GM12874 (cell line): ENCODE measurements around the gene CRIP3.

ENCODE experiments used
- TF ChIP-seq, protein P1 (sequence below): IDR thresholded peaks from 2 replicates; pipeline ENCODE4 v1.5.1; 2011; ENCODE audit warnings: low read depth, mild to moderate bottlenecking, control low read depth, low read length, moderate library complexity; ENCODE audit not compliant: insufficient read depth

CRIP3 gene

DNA sequence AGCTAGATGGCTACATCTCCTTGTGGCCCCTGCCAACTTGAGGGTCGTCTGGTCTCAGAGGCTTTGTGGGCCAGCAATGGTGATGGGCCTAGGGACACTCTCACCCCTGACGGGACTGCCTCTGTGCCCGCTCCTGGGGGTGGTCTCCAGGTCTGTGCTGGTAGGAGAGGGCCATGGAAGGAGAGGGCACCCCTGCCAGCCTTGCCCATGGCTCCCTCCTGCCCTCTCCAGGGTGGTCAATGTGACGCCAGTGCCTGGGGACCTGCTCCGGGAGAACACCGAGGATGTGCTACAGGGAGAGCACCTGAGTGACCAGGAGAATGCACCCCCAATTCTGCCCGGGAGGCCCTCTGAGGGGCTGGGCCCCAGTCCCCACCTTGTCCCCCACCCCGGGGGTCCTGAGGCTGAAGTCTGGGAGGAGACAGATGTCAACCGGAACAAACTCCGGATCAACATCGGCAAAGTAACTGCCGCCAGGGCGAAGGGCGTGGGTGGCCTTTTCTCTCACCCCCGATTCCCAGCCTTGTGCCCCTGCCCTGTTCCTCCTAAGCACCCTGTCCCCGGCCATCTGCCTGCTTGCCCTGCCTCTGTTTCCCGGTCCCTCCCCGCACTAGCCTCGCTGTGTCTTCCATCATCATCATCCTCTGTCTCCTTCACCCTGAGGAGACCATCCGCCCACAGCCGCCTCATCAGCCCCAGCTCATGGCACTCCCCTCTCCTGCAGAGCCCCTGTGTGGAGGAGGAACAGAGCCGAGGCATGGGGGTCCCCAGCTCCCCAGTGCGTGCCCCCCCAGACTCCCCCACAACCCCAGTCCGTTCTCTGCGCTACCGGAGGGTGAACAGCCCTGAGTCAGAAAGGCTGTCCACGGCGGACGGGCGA is 49.6 kb downstream of the CRIP3 start:
- TF ChIP-seq, protein P1, sequence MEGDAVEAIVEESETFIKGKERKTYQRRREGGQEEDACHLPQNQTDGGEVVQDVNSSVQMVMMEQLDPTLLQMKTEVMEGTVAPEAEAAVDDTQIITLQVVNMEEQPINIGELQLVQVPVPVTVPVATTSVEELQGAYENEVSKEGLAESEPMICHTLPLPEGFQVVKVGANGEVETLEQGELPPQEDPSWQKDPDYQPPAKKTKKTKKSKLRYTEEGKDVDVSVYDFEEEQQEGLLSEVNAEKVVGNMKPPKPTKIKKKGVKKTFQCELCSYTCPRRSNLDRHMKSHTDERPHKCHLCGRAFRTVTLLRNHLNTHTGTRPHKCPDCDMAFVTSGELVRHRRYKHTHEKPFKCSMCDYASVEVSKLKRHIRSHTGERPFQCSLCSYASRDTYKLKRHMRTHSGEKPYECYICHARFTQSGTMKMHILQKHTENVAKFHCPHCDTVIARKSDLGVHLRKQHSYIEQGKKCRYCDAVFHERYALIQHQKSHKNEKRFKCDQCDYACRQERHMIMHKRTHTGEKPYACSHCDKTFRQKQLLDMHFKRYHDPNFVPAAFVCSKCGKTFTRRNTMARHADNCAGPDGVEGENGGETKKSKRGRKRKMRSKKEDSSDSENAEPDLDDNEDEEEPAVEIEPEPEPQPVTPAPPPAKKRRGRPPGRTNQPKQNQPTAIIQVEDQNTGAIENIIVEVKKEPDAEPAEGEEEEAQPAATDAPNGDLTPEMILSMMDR = no peak

DNA sequence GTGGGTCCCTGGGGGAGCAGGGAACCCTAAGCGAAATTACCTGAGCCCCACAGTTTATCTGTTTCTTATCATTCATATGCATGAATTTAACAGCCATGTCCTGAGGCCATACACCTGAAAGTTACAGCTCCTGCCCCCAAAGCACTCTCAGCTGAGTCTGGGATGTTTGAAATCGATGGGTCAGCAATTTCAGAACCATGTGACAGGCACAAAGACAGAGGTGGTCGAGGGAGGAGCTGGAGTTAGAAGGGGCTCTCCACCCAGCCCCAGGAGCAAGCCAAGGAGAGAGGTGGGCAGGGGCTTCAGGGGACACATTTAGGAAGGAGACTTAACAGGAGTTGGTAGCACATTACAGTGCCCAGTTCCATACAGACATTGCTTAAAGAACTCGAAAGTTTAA is 50.4 kb downstream of the CRIP3 start:
- TF ChIP-seq, protein P1 = no peak

DNA sequence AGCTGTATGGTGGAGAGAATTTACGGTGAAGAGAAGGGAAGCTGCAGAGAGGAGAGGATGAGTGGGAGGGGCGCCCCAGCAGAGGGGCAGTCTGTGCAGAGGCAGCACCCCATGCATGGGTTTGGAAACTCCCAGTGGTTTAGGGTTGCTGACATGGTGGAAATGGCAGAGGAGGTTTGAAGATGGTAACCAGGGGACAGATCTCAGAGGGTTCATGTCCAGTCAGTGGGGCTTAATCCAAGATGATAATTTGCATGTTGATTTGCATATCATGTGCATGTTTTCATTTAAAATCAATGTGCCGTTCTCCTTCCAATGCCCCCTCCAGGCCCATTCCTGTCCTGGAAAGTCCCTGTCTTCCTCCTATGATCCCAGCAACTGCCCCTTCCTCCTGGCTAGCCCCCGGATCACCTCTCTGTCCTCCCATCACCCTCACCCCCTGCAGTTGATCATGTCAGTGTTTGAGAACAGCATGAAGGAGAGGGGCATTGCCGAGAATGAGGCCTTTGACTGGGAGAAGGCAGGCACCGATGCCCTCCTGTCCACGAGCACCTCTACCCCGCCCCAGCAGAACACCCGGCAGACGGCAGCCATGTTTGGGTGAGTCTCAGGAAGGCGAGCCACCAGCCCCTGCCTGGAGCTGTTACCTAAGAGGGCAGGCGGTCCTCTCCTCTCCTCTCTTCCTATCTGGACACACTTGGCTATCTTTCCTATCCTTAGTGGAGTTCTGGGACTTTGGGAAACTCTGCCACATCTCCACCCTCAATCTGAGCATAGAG is 51.1 kb downstream of the CRIP3 start:
- TF ChIP-seq, protein P1 = no peak

DNA sequence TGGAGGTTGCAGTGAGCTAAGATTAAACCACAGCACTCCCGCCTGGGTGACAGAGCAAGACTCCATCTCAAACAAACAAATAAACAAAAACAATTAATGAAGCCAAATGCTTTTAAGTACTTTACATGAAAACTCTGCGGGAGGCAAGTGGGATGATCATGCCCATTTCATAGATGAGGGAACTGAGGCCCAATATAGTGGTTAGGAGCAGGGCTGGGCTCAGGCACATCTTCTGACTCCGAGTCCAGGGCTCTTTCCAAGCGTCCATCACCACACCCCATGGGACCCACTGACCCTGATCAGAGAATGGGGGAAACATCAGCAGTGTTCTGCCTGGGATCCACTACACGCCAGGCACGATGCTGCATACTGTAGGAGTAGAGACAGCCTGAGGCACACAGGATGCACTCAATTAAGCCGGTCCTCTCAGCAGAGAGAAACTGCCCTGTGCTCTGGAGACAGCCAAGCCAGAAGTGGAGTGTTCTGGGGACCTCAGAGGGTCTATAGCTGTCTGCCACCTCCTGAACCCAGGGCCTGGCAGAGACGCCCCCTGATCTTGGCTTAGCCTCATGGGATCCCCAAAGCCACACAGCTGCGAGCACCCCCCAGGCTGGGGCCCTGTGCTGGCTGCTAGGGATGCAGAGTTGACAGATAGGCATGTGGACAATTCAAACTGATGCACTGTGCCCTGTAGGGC is 51.8 kb downstream of the CRIP3 start:
- TF ChIP-seq, protein P1 = no peak
